HG03066 (cell line): Measurements from ENCODE around the gene ADAM11.
"Not testable (repeated sequence)": the region's sequence is repeated elsewhere in the genome, so short reads cannot be mapped to it uniquely, and the experiment has no call there.

Experiments used
- ATAC-seq: cut with Tn5 transposase; IDR thresholded peaks from one replicate; pipeline ENCODE4 v1.9.1; 2021; ENCODE audit warnings: low read depth; ENCODE audit not compliant: unreplicated experiment

ADAM11 gene

DNA sequence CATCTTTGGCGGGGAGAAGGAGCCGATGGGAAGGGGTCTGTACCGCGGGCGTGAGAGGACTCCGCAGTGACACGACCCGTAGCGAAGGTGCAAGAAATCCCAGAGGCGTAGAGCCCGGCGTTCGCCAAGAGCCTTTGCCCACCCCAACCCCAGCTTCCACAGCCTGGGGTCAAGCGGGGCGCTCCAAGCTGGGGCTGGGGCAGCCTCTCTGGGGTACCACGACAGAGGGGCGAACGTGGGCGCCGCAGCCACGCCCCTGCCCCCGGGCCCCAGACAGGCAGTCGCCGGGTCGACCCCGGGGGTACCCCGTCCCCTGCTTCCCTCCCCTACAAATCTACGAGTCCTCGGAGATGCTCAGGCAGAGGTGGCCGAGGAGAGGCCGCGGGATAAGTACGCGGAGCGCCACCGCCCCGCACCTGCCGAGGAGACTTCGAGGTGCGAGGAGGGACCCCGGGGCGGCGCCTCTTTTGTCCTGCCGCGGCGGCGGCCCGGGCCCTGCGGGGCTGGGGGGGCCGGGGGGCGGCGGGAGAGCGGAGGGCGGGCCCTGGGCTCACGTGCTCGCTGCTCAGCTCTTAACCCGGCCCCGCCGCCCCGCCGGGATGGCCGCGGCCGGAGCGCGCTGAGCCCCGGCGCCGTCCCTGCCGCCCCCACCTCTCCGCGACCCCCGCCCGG is at the start of gene ADAM11:
Gene ADAM11 (plus strand): TSS at position 575 of the 672 bp plus-strand sequence. CDS start 212 bp downstream, outside the sequence.
- no peak for ATAC-seq

GRCh38 chr17:44719444-44719843 is 39.3 kb upstream of the ADAM11 start:
- ATAC-seq = no peak

DNA sequence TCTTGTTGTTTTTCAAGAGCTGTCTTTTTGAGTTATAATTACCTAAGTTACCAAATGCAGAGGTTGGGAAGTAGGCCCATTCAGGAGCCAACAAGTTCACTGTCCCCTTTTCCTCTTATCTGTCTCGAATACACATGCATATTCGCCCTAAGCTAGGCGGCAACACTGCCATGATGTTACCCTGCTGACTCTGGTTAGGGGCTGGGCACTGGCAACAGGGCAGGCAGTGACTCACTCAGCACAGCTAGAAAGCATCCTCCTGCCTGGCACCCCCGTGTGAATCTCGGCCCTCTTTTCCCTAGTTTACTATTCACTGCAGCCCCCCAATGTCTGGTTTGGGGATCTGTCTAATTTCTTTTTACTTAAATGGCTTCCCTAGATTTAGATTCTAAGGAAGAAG is 36.5 kb upstream of the ADAM11 start:
- no peak for ATAC-seq

DNA sequence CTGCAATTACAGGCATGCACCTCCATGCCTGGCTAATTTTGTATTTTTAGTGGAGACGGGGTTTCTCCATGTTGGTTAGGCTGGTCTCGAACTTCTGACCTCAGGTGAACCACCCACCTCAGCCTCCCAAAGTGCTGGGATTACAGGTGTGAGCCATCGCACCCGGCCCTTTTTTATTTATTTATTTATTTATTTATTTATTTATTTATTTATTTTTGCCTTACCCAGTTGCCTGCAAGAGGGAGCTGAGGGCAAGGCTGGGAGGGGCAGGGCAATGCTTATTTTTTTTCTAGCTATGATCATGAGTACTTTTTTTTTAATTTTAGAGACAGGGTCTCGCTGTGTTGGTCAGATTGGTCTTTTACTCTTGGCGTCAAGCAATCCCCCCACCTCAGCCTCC is 32.7 kb upstream of the ADAM11 start:
- ATAC-seq = not testable (repeated sequence)

- ATAC-seq = no peak
These were observed 25.0 kb upstream of the ADAM11 start for GRCh38 chr17:44733753-44734152.

DNA sequence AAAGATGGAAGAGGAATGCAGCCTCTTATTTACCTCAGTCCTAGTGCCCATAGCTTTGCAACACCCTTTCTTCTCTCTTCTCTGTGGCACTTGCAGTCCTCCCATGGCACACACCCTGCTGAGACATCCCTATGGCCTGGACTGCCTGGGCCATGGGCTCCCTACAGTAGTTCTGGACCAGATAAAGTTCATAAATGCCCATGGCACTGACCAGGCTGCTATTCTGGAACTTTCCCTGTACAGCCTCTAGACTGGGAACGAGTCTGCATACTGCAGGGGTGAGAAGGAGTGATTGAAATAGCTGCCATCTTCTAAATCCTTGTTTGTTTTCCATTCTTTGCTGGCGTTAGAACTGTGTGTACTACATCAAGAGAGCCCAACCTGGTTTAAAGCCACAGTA is 24.5 kb upstream of the ADAM11 start:
- no peak for ATAC-seq

DNA sequence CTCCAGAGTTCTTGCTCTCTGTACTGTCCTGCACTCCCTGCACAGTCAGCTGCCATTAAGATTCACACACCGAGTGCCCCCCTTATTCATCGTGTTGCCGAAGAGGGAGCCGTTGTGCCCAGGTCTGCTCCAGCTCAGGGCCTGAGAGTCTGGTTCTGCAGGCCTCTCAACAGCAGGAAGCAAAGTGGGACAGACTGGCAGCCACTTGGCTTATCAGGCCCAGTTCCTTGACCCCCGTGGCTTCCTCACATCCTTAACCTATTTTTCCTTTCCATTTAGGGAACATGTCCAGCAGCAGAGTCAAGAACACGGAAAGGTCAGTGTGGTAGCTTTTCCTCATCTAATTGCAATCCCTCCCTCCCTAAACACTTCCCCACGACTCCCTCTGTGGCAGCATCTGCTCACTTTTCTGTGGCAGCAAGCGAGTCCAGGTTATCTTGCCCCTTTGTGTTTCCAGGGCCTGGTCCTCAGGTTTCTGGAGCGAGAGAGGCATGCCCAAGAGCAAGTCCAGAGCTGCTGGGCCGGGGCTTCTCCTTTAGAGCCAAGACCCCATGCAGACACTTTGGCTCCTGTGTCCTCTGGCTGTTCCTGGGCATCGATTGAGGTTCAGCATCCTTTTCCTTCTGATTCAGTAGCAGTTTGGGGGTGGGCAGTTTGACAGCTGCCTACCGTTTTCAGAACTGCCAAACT is 22.1 kb upstream of the ADAM11 start:
- ATAC-seq = no peak

DNA sequence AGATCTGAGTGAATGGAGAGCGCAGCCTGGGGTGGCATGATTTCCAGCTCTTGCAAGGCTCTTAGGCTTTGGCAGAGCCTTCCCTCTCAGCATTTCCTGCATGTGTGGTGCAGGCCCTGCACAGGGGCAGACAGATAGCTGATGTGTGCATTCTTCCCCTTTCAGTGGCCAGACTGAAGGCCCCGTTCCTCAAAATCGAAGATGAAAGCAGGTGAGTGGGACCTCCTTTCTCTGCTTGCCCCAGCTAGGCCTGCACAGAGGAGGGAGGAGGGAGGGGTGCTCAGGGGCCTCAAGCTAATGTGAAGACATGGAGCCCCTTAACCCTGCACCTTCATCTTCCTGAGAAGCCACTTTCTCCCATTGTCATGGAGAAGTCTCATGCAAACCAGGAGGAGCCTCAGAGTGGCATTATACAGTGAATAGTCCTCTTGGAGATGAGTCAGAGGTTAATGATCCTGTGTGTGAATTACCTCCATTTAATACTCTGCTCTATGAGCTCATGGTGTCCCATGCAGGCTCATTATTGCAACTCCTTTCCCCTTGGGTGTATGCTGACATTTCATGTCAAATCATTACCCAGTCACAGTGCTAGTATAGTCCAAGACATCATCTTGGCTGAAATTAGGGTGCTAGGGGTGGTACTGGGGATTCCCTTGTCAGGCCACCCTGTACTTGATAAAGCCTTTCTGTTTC is 20.4 kb upstream of the ADAM11 start:
- no peak for ATAC-seq

GRCh38 chr17:44741316-44741715 is 17.5 kb upstream of the ADAM11 start:
- no peak for ATAC-seq

DNA sequence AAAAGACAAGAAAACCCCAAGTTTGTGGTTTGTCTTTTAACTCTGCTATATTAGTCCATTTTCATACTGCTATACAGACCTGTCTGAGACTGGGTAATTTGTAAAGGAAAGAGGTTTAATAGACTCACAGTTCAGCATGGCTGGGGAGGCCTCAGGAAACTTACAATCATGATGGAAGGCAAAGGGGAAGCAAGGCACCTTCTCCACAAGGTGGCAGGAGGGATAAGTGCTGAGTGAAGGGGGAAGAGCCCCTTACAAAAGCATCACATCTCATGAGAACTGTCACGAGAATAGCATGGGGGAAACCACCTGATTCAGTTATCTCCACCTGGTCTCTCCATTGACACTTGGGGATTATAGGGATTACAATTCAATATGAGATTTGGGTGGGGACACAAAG is 13.5 kb upstream of the ADAM11 start:
- ATAC-seq = no peak

DNA sequence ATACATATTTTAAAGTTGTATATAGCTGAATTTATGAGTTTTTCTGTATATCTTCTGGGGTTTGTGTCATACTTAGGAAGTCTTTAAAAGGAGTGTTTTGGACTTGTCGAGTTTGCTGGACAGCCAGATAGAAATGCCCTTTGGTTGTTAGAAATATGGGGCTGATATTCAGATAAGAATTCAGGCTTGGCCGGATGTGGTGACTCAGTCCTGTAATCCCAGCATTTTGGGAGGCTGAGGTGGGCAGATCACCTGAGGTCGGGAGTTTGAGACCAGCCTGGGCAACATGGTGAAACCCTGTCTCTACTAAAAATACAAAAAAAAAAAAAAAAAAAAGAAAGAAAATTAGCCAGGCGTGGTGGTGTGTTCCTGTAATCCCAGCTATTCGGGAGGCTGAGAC is 13.1 kb upstream of the ADAM11 start:
- not testable (repeated sequence) for ATAC-seq

- no peak for ATAC-seq
These were observed 11.2 kb upstream of the ADAM11 start for GRCh38 chr17:44747566-44747965.

DNA sequence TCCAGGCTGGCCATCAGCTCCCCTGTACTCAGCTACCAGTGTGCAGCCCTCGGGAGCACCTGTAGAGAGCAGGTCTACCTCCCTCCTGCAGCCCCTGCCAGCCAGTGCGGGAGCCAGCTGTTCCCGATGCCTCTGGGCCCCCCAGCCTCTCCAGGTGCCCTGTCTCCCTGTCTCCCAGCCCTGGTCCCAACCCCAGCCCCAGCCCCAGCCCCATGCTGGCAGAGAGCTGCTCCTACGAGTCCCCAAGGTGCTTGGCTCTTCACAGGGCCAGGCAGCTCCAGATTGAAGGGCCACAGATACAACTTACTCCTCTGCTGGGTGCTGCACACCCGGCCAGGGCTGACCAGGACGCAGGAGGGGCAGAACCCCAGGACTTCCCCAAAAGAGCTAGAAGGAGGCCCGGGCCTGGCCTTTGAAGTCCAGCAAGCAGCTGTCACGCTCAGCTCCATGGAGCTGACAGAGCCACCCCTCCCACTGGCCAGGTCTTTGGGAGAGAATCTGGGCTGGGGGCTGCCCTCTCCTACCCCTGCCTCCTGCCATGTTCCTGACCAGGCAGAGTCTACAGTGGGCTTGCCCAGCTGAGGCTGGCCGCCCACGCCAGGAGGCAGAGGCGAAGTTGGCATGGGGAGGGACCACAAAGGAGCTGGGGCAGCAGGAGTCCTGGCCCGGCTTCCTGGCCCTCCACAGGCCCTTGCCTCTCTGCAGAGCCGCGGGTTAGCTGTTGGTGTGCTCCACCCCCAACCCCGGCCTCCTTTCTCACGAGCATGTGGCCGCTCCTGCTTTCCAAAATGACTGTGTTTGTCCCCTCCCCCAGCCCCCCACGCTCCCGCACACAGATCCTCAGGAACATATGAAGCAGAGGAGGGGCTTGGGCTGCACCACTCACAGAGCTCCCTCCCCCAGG is 9.5 kb upstream of the ADAM11 start:
- ATAC-seq = no peak

DNA sequence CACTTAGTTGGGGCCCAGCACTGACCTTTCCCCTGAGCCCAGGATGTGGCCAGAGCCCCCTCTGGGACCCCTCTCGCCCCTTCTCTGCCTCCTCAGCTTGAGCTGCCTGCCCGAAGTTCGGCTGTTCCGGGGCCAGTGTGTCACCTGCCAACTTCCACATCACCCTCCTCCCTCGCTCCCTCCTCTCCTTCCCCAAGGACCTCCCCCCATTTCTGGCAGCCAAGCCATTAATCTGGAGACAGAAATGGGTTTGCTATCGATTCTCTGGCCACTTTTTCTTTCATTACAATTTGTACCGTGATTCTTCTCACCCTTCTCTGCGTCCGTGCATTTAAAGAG is 8.8 kb upstream of the ADAM11 start:
- ATAC-seq = no peak

DNA sequence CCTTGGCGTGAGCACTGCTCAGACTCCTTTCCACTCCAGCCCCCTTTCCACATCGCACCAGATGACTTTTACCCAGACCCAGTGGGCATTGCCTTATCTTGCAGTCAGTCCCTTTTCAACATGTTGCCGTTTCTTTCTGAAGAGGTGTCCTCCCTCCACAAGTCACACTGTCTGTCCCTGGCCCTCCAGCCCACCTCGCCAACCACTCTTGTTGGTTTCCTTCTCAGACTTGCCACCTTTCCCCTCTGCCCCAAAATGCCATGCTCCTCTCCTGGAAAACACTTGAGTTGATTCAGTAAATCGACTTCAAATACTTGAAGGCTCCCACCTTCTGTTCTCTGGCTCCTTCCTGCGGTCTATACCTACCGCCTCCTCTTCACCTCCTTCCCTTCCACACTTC is 7.5 kb upstream of the ADAM11 start:
- no peak for ATAC-seq

GRCh38 chr17:44751806-44752205 is 7.0 kb upstream of the ADAM11 start:
- ATAC-seq = no peak

DNA sequence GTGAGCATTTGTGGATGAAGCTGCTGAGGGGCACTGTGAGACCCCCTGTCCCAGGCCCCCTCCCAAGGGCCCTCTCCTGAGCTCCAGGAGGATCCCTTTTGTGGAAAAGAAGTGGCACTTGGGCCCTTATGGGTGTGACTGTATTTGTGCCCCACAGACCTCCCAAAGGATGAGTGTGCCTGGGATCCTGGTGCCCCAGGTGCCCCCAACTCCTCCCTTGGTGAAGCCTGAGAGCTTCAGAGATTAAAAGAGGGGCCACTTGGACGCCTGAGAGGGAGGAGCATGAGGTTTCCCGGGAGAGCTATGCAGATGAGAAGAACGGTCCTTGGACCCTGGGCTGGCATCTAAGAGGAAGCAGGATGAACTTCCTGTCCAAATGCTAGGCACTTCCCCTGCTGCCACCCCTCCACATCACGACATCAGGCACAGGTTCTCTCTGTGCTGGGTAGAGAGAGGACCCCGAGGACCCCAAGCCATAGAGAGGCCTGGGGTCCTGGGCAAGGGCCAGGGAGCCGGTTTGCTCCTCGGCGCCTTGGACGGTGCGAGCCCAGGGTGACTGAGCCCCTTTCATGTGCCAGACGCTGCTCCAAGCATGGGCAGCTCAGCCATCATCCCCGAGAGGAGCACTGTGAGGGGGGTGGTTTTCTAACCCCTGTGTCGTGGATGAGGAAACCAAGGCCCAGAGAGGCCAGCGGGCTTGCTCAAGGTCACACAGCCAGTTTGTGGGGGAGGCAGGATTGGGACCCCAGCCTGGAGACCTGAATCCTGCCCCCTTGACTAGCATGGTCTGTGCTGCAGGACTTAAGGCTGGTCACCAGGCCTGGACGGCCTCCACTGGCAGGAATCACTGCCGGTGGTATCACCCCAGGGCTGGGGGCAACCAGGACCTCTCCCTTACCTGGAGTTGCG is 5.6 kb upstream of the ADAM11 start:
- no peak for ATAC-seq

GRCh38 chr17:44754276-44754675 is 4.5 kb upstream of the ADAM11 start:
- no peak for ATAC-seq

GRCh38 chr17:44755180-44755579 is 3.6 kb upstream of the ADAM11 start:
- not testable (repeated sequence) for ATAC-seq
